Endothelial cell of umbilical vein (primary cell): ENCODE data around the gene ZMAT5. TPM values are rescaled to one million over a fixed set of nuclear protein-coding genes. Genes with fewer than 3 reads are reported as not detected.

Experiments used
- BruUV-seq: library from RNA; stranded (reverse); fragments of 400-500 nt; replicated peaks from 2 replicates; lab custom pipeline; 2021; lab: Mats Ljungman, UMichigan
- CTCF ChIA-PET: fragments of 300-600, 350-600 bp; sonication (Branson Sonifier 250); formaldehyde crosslinking; loops from one replicate; lab custom pipeline; 2021; ENCODE audit warnings: antibody characterized with exemption, inconsistent platforms; lab: Charles Lee
- POLR2A ChIA-PET: fragments of 300-600, 350-600 bp; sonication (Branson Sonifier 250); formaldehyde crosslinking; loops from one replicate; lab custom pipeline; 2021; ENCODE audit warnings: antibody characterized with exemption, inconsistent platforms; lab: Charles Lee
- DNase-seq: peaks from one replicate; pipeline ENCODE4 v3.0.0-alpha.2; 2011; ENCODE audit warnings: low read depth, low spot score
- FAIRE-seq: peaks from 2 replicates; lab custom pipeline; 2011; peaks lifted over from hg19 to GRCh38; lab: Jason Lieb, UNC
- H2AFZ ChIP-seq: 2 replicates; pipeline ENCODE4 v1.6.0; 2012; ENCODE audit warnings: low read depth, low read length, control low read depth, inconsistent platforms
- H3K27ac ChIP-seq: 2 replicates; pipeline ENCODE4 v1.5.1; 2011; ENCODE audit warnings: low read depth, mild to moderate bottlenecking, control low read depth, low read length, moderate library complexity; ENCODE audit not compliant: insufficient read depth
- H3K27me3 ChIP-seq, 2 experiments: 2 replicates each; pipeline versions ENCODE4 v1.6.0 to v1.6.1; 2011; ENCODE audit warnings: low read length in 2 of 2, mixed read lengths in 1 of 2; ENCODE audit not compliant: control insufficient read depth in 2 of 2, insufficient read depth in 2 of 2
- H3K36me3 ChIP-seq, 2 experiments: 2 replicates in 1 of 2; 3 replicates in 1 of 2; pipeline ENCODE4 v1.5.1; 2011; ENCODE audit warnings: low read length in 2 of 2, mild to moderate bottlenecking in 1 of 2, moderate library complexity in 1 of 2; ENCODE audit not compliant: control insufficient read depth in 2 of 2, insufficient read depth in 2 of 2; ENCODE audit errors: extremely low read depth in 1 of 2
- H3K4me1 ChIP-seq: 3 replicates; pipeline ENCODE4 v1.5.1; 2011; ENCODE audit warnings: mild to moderate bottlenecking, low read length; ENCODE audit not compliant: control insufficient read depth, insufficient read depth; ENCODE audit errors: extremely low read depth
- H3K4me2 ChIP-seq: 2 replicates; pipeline ENCODE4 v1.6.1; 2011; ENCODE audit warnings: low read length, control low read depth, mixed read lengths; ENCODE audit not compliant: insufficient read depth
- H3K4me3 ChIP-seq, 3 experiments: fragments of 200-600 bp in 1 of 3; sonication (generic), shearing (Covaris generic) in 1 of 3; replicated peaks in 1 of 3; 2 replicates each; pipeline ENCODE4 v1.5.1; 2011 to 2016; ENCODE audit warnings: control low read depth in 3 of 3, low read length in 3 of 3, mild to moderate bottlenecking in 2 of 3, inconsistent platforms in 1 of 3, low read depth in 1 of 3, moderate library complexity in 1 of 3; ENCODE audit not compliant: insufficient read depth in 1 of 3
- H3K79me2 ChIP-seq: 2 replicates; pipeline ENCODE4 v1.6.0; 2012; ENCODE audit warnings: low read length, inconsistent platforms; ENCODE audit not compliant: control insufficient read depth, insufficient read depth
- H3K9ac ChIP-seq: replicated peaks from 2 replicates; pipeline ENCODE3; 2011; ENCODE audit warnings: low read length, control low read depth; ENCODE audit not compliant: insufficient read depth; ENCODE audit errors: extremely low read depth
- H3K9me1 ChIP-seq: replicated peaks from 3 replicates; pipeline ENCODE4 v1.6.0; 2011; ENCODE audit warnings: mild to moderate bottlenecking, low read length; ENCODE audit not compliant: control insufficient read depth, insufficient read depth; ENCODE audit errors: extremely low read depth
- H3K9me3 ChIP-seq: replicated peaks from 2 replicates; pipeline ENCODE4 v1.5.1; 2012; ENCODE audit warnings: low read length, inconsistent platforms; ENCODE audit not compliant: control insufficient read depth, insufficient read depth
- H4K20me1 ChIP-seq: replicated peaks from 2 replicates; pipeline ENCODE3; 2011; ENCODE audit warnings: mild to moderate bottlenecking, low read length; ENCODE audit not compliant: control insufficient read depth, insufficient read depth; ENCODE audit errors: extremely low read depth
- EZH2 ChIP-seq: IDR thresholded peaks from 2 replicates; pipeline ENCODE4 v1.6.1; 2012; ENCODE audit warnings: borderline replicate concordance, low read depth, mild to moderate bottlenecking, moderate library complexity, low read length, inconsistent platforms; ENCODE audit not compliant: severe bottlenecking
- FOS ChIP-seq: IDR thresholded peaks from 2 replicates; pipeline ENCODE4 v1.6.1; 2011; ENCODE audit warnings: mild to moderate bottlenecking, low read length, moderate library complexity, borderline replicate concordance; ENCODE audit not compliant: insufficient read depth
- GATA2 ChIP-seq: IDR thresholded peaks from 2 replicates; pipeline ENCODE4 v1.7.0; 2011; ENCODE audit warnings: low read depth, mild to moderate bottlenecking, moderate library complexity, mixed read lengths, low read length; ENCODE audit not compliant: insufficient read length, insufficient read depth
- JUN ChIP-seq: IDR thresholded peaks from 2 replicates; pipeline ENCODE4 v1.6.1; 2011; ENCODE audit warnings: borderline replicate concordance, low read depth; ENCODE audit not compliant: insufficient read length, insufficient read depth
- MYC ChIP-seq: IDR thresholded peaks from one replicate; pipeline ENCODE4 v1.6.1; 2011; ENCODE audit warnings: mild to moderate bottlenecking, low read depth, low read length
- POLR2A ChIP-seq: IDR thresholded peaks from 2 replicates; pipeline ENCODE4 v1.6.1; 2012; ENCODE audit warnings: low read depth, mild to moderate bottlenecking, control low read depth, low read length
- POLR2AphosphoS5 ChIP-seq: IDR thresholded peaks from 2 replicates; pipeline ENCODE4 v1.6.1; 2012; ENCODE audit warnings: low read depth, mild to moderate bottlenecking, control low read depth, low read length, moderate library complexity; ENCODE audit not compliant: insufficient read depth
- dilution Hi-C: fragments of 300-500 bp; cut with MboI; formaldehyde crosslinking; loops from one replicate; pipeline ENCODE4 v1.15.0; 2019; ENCODE audit warnings: low sequenced_read_pairs; ENCODE audit not compliant: extremely low pct_ligation_motif_present
- intact Hi-C: fragments of 100-400 bp; cut with micrococcal nuclease; formaldehyde crosslinking; loops from one replicate; pipeline ENCODE4 v1.10.0; 2022
- polyA plus RNA-seq, 4 experiments: library from polyadenylated mRNA; depleted of rRNA in 3 of 4; stranded (reverse) in 3 of 4; unstranded in 1 of 4; fragments of >200 nt; gene quantifications; 2 replicates each; pipeline versions ENCODE4 v1.2.1 to v1.2.3, GENCODE V29; 2011 to 2012; ENCODE audit warnings: missing spikeins in 1 of 4
- small RNA-seq: library from RNA; depleted of rRNA; stranded (forward); fragments of <200 nt; gene quantifications from one replicate; pipeline ENCODE3, GENCODE V24; 2012; ENCODE audit warnings: low replicate concordance, low read depth; ENCODE audit not compliant: insufficient read depth, insufficient read length
- total RNA-seq: library from RNA; stranded (reverse); gene quantifications from 2 replicates; pipeline ENCODE4 v1.2.3, GENCODE V29; 2021
- TF ChIP-seq, protein P1 (sequence below), 2 donors: IDR thresholded peaks; 1 replicate in 1 of 2; 2 replicates in 1 of 2; pipeline ENCODE4 v1.5.1; 2011; ENCODE audit warnings: low read length in 2 of 2, mild to moderate bottlenecking in 2 of 2, moderate library complexity in 2 of 2, control low read depth in 1 of 2, inconsistent platforms in 1 of 2, low read depth in 1 of 2; ENCODE audit not compliant: insufficient read depth in 1 of 2; ENCODE audit errors: extremely low read depth in 1 of 2
- TF ChIP-seq, protein P2 (sequence below): IDR thresholded peaks from 2 replicates; pipeline ENCODE4 v1.6.1; 2011; ENCODE audit not compliant: insufficient read depth, insufficient read length

ZMAT5 gene
- total and polyA plus RNA-seq, 2 donors (not counting 3 experiments of a cell fraction or from before 2014, with no cell fraction given), result 24.9 to 43.6 TPM

DNA sequence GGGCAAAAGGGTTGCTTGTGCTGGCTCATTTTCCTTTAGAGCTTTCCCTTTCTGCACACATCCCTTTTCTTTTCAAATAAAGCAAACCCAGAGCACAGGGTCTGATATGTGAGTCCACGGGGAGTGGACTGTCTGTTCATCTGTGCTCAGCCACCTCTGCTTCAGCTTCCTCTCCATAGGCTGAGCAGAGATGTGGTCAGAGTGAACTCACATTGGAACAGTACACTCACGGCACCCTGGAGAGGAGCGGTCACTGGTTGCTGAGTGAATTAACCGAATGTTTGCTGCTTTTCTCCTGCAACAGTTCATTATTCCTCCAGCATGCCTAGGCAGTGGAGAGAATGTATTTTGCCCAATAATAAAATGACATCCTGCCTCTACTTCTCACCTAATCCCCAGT lies 83.3 kb downstream of the ZMAT5 start:
- no peak overlapping the region for H3K4me3 ChIP-seq
- ChIA-PET CTCF (interaction anchor here (0.8 to 2.2 kb wide), 3 partner anchors 47 to 405 kb away, joined by 3 to 6 read pairs (median 5); no protein-coding TSS in a partner anchor), POLR2A (no interaction called here)
- no peak overlapping the region for H3K9ac ChIP-seq
- no peaks in the 10 kb centered on the region for H3K27me3 ChIP-seq
- dilution Hi-C loops (no loop called here), intact Hi-C loops (no loop called here)
- BruUV-seq, result no TSS peak
- TF ChIP-seq MYC (no peak), POLR2AphosphoS5 (no peak), POLR2A (no peak), FOS (no peak), EZH2 (no peak), JUN (no peak), GATA2 (no peak)
- TF ChIP-seq, protein P1, sequence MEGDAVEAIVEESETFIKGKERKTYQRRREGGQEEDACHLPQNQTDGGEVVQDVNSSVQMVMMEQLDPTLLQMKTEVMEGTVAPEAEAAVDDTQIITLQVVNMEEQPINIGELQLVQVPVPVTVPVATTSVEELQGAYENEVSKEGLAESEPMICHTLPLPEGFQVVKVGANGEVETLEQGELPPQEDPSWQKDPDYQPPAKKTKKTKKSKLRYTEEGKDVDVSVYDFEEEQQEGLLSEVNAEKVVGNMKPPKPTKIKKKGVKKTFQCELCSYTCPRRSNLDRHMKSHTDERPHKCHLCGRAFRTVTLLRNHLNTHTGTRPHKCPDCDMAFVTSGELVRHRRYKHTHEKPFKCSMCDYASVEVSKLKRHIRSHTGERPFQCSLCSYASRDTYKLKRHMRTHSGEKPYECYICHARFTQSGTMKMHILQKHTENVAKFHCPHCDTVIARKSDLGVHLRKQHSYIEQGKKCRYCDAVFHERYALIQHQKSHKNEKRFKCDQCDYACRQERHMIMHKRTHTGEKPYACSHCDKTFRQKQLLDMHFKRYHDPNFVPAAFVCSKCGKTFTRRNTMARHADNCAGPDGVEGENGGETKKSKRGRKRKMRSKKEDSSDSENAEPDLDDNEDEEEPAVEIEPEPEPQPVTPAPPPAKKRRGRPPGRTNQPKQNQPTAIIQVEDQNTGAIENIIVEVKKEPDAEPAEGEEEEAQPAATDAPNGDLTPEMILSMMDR (IDR thresholded peaks at IDR 0.05; ENCODE audit: extremely low read depth in 1 of 2, insufficient read depth in 1 of 2, low read depth in 1 of 2, low read length in 2 of 2), result no peak
- TF ChIP-seq, protein P2, sequence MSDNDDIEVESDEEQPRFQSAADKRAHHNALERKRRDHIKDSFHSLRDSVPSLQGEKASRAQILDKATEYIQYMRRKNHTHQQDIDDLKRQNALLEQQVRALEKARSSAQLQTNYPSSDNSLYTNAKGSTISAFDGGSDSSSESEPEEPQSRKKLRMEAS, result no peak
- H3K9me3 ChIP-seq, result no peaks in the 10 kb centered on the region
- DNase-seq (no peak), FAIRE-seq (no peak)
- peaks cover 12 to 22% of the 10 kb centered on the region in 2 experiments for H3K36me3 ChIP-seq
- H3K4me2 ChIP-seq, result no peak overlapping the region
- H3K79me2 ChIP-seq, result no peaks in the 10 kb centered on the region
- H3K4me1 ChIP-seq, result no peaks in the 10 kb centered on the region
- H2AFZ ChIP-seq, result no peak overlapping the region
- H3K9me1 ChIP-seq, result no peaks in the 10 kb centered on the region
- H4K20me1 ChIP-seq, result no peaks in the 10 kb centered on the region
- no peak overlapping the region for H3K27ac ChIP-seq

Small RNA genes within 50 kb of the gene (small RNA-seq; reads per million reads assigned to genes)
- gene AC004882.2, result not detected
- not detected for gene RF00019

Other genes with a start within 250 kb of the ZMAT5 start
- gene THOC5, start 213.2 kb downstream of the ZMAT5 start, total RNA-seq, result 73.8 and 82.9 TPM in 2 replicates
- 35.0 and 37.8 TPM in 2 replicates for gene THOC5, start 213.2 kb downstream of the ZMAT5 start, polyA plus RNA-seq
- 51.2 and 51.3 TPM in 2 replicates for gene NIPSNAP1, start 185.9 kb downstream of the ZMAT5 start, total RNA-seq
- 36.6 and 40.0 TPM in 2 replicates for gene NIPSNAP1, start 185.9 kb downstream of the ZMAT5 start, polyA plus RNA-seq
- gene NF2, start 163.4 kb downstream of the ZMAT5 start, total RNA-seq, result 114 and 115 TPM in 2 replicates
- 27.8 and 33.8 TPM in 2 replicates for gene NF2, start 163.4 kb downstream of the ZMAT5 start, polyA plus RNA-seq
- gene CABP7, start 47.0 kb downstream of the ZMAT5 start, total RNA-seq, result not detected in 2 replicates
- not detected in 2 replicates for gene CABP7, start 47.0 kb downstream of the ZMAT5 start, polyA plus RNA-seq
- gene UQCR10, start 362 bp upstream of the ZMAT5 start, total RNA-seq, result 94.0 and 96.6 TPM in 2 replicates
- 196 and 215 TPM in 2 replicates for gene UQCR10, start 362 bp upstream of the ZMAT5 start, polyA plus RNA-seq
- 60.4 and 60.7 TPM in 2 replicates for gene ASCC2, start 71.3 kb upstream of the ZMAT5 start, total RNA-seq
- gene ASCC2, start 71.3 kb upstream of the ZMAT5 start, polyA plus RNA-seq, result 43.6 and 51.8 TPM in 2 replicates
- gene MTMR3, start 116.2 kb upstream of the ZMAT5 start, total RNA-seq, result 30.1 and 31.5 TPM in 2 replicates
- 34.3 and 36.5 TPM in 2 replicates for gene MTMR3, start 116.2 kb upstream of the ZMAT5 start, polyA plus RNA-seq